K562 (cell line): Measurements from ENCODE around the gene TXLNG. TPM values are rescaled to one million over a fixed set of nuclear protein-coding genes. Genes with fewer than 3 reads are reported as not detected.

ENCODE experiments used
- ARID3B ChIP-seq: fragments of 250-450 bp; sonication (Bioruptor Pico); IDR thresholded peaks from 2 replicates; pipeline ENCODE4 v1.4.0; 2020; ENCODE audit warnings: borderline replicate concordance
- ATF7 ChIP-seq: fragments of 450-650 bp; IDR thresholded peaks from 2 replicates; pipeline ENCODE4 v1.7.1; 2014; ENCODE audit warnings: mild to moderate bottlenecking, moderate library complexity
- CBFA2T2 ChIP-seq: fragments of 450-650 bp; conservative IDR thresholded peaks from 2 replicates; pipeline ENCODE4 v1.6.1; 2017; ENCODE audit warnings: mild to moderate bottlenecking
- CBX3 ChIP-seq, 2 experiments: IDR thresholded peaks; 1 replicate in 1 of 2; 2 replicates in 1 of 2; pipeline ENCODE4 v1.6.1; 2012; ENCODE audit warnings: inconsistent platforms in 2 of 2, low read length in 2 of 2, borderline replicate concordance in 1 of 2, control low read depth in 1 of 2
- CGGBP1 ChIP-seq: fragments of 250-450 bp; sonication (Bioruptor Pico); IDR thresholded peaks from 2 replicates; pipeline ENCODE4 v1.9.0; 2021; ENCODE audit warnings: mild to moderate bottlenecking
- E2F4 ChIP-seq: sonication (generic); formaldehyde crosslinking; IDR thresholded peaks from 2 replicates; pipeline ENCODE4 v1.8.0; 2022; ENCODE audit warnings: mild to moderate bottlenecking, low read depth, missing genetic modification reagents
- E2F8 ChIP-seq: fragments of 450-650 bp; IDR thresholded peaks from 2 replicates; pipeline ENCODE4 v1.7.1; 2018; ENCODE audit warnings: mild to moderate bottlenecking, low read depth; ENCODE audit not compliant: partially characterized antibody
- GATAD2A ChIP-seq: fragments of 450-650 bp; IDR thresholded peaks from 2 replicates; pipeline ENCODE4 v1.6.1; 2017
- POLR2G ChIP-seq: fragments of 200-400 bp; formaldehyde crosslinking; IDR thresholded peaks from 2 replicates; pipeline ENCODE4 v1.6.1; 2017; ENCODE audit warnings: low read depth, mild to moderate bottlenecking, antibody characterized with exemption, low read length, moderate library complexity
- RBM22 ChIP-seq: fragments of 200-400 bp; formaldehyde crosslinking; IDR thresholded peaks from 2 replicates; pipeline ENCODE4 v1.6.1; 2018; ENCODE audit warnings: low read length, low read depth; ENCODE audit not compliant: poor library complexity, severe bottlenecking
- SREBF2 ChIP-seq: sonication (generic); formaldehyde crosslinking; IDR thresholded peaks from 2 replicates; pipeline ENCODE4 v1.4.0; 2020; ENCODE audit warnings: mild to moderate bottlenecking, missing genetic modification reagents
- TEAD1 ChIP-seq, 2 experiments: fragments of 450-650 bp in 1 of 2; sonication (generic) in 1 of 2; formaldehyde crosslinking; IDR thresholded peaks; 2 replicates each; pipeline versions ENCODE4 v1.4.0 to v1.8.0; 2020 to 2022; ENCODE audit warnings: mild to moderate bottlenecking in 2 of 2, missing genetic modification reagents in 1 of 2
- TEAD4 ChIP-seq, 2 experiments: sonication (generic) in 1 of 2; formaldehyde crosslinking in 1 of 2; IDR thresholded peaks; 2 replicates each; pipeline versions ENCODE4 v1.6.1 to v1.8.0; 2012 to 2022; ENCODE audit warnings: borderline replicate concordance in 1 of 2, inconsistent platforms in 1 of 2, low read length in 1 of 2, mild to moderate bottlenecking in 1 of 2, missing genetic modification reagents in 1 of 2
- ZNF165 ChIP-seq: fragments of 250-450 bp; sonication (Bioruptor Pico); IDR thresholded peaks from 2 replicates; pipeline ENCODE4 v1.4.0; 2020; ENCODE audit warnings: borderline replicate concordance
- ZNF586 ChIP-seq: fragments of 450-650 bp; formaldehyde crosslinking; conservative IDR thresholded peaks from 2 replicates; pipeline ENCODE4 v1.4.0; 2020; ENCODE audit warnings: mild to moderate bottlenecking, moderate library complexity
- polyA plus RNA-seq, 8 experiments: library from polyadenylated mRNA; depleted of rRNA in 4 of 8; stranded (reverse) in 5 of 8; unstranded in 3 of 8; fragments of >200 nt; fragmentation: Nextera tagmentation in 2 of 8; fragmentation: Illumina TruSeq in 1 of 8; extraction: Ambion mirVana in 2 of 8; extraction: Trizol in 1 of 8; gene quantifications; 2 replicates each; pipeline versions ENCODE4 v1.2.1 to v1.2.3, GENCODE V29; 2011 to 2014; ENCODE audit warnings: inconsistent platforms in 1 of 8, missing spikeins in 1 of 8
- total RNA-seq, 7 experiments: library from RNA; depleted of rRNA in 6 of 7; stranded (reverse); fragments of >200 nt in 6 of 7; fragmentation: Illumina TruSeq in 2 of 7; extraction: Trizol in 2 of 7; gene quantifications; 2 replicates each; pipeline versions ENCODE4 v1.2.1 to v1.2.3, GENCODE V29; 2011 to 2021; ENCODE audit warnings: low replicate concordance in 1 of 7
- TF ChIP-seq, protein P1 (sequence below), 3 experiments: fragments of 200-800 bp in 1 of 3; fragments of 250-450 bp in 1 of 3; fragments of 450-650 bp in 1 of 3; sonication (Bioruptor Pico) in 1 of 3; sonication (Bioruptor generic) in 1 of 3; formaldehyde crosslinking in 1 of 3; IDR thresholded peaks; 2 replicates each; pipeline versions ENCODE4 v1.6.1 to v1.8.0; 2016 to 2022; ENCODE audit warnings: mild to moderate bottlenecking in 2 of 3, missing genetic modification characterization in 2 of 3, missing compliant biosample characterization in 1 of 3, moderate library complexity in 1 of 3

Gene TXLNG
- total and polyA plus RNA-seq, 9 of the 15 experiments (the other 6 are each of a cell fraction or from before 2014, with no cell fraction given), result 13.1 to 47.0 (median 31.6) TPM

GRCh38 chrX:16771483-16772398 is 14.5 kb upstream of the TXLNG start (continued):
- TF ChIP-seq E2F8, result no peak
- TF ChIP-seq GATAD2A, result no peak
- TF ChIP-seq CBFA2T2, result no peak
- peak; percentile 92 for TF ChIP-seq TEAD4 (IDR thresholded peaks at IDR 0.05; ENCODE audit: low read length)
- no peak for TF ChIP-seq TEAD4 (CRISPR knock-in tag; IDR thresholded peaks at IDR 0.05; ENCODE audit: borderline replicate concordance)
- TF ChIP-seq ATF7, result peak; percentile 55; the same call in 1 of the 2 replicates
- no peak for TF ChIP-seq TEAD1 (CRISPR knock-in tag; IDR thresholded peaks at IDR 0.05)
- TF ChIP-seq, protein P1, sequence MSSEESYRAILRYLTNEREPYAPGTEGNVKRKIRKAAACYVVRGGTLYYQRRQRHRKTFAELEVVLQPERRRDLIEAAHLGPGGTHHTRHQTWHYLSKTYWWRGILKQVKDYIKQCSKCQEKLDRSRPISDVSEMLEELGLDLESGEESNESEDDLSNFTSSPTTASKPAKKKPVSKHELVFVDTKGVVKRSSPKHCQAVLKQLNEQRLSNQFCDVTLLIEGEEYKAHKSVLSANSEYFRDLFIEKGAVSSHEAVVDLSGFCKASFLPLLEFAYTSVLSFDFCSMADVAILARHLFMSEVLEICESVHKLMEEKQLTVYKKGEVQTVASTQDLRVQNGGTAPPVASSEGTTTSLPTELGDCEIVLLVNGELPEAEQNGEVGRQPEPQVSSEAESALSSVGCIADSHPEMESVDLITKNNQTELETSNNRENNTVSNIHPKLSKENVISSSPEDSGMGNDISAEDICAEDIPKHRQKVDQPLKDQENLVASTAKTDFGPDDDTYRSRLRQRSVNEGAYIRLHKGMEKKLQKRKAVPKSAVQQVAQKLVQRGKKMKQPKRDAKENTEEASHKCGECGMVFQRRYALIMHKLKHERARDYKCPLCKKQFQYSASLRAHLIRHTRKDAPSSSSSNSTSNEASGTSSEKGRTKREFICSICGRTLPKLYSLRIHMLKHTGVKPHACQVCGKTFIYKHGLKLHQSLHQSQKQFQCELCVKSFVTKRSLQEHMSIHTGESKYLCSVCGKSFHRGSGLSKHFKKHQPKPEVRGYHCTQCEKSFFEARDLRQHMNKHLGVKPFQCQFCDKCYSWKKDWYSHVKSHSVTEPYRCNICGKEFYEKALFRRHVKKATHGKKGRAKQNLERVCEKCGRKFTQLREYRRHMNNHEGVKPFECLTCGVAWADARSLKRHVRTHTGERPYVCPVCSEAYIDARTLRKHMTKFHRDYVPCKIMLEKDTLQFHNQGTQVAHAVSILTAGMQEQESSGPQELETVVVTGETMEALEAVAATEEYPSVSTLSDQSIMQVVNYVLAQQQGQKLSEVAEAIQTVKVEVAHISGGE (CRISPR knock-in tag; IDR thresholded peaks at IDR 0.05), result no peak; a peak in 1 of 6 replicates
- no peak for TF ChIP-seq E2F4 (CRISPR knock-in tag)
- peak; percentile 71 for TF ChIP-seq POLR2G
- no peak for TF ChIP-seq CBX3 (IDR thresholded peaks at IDR 0.05; ENCODE audit: borderline replicate concordance in 1 of 2, low read length in 2 of 2)
- peak; percentile 99 for TF ChIP-seq CGGBP1
- TF ChIP-seq ARID3B (CRISPR knock-in tag), result no peak
- no peak for TF ChIP-seq SREBF2 (CRISPR knock-in tag)
- 0 out of 2 replicates have a peak, but pooled peaks have one; percentile 74 for TF ChIP-seq ZNF586 (CRISPR knock-in tag)
- TF ChIP-seq ZNF165 (CRISPR knock-in tag), result no peak
- no peak for TF ChIP-seq RBM22
